Sigmoid colon (tissue), 4 donors: ENCODE measurements around the gene SGTA.

ENCODE experiments used
- CTCF ChIP-seq, 4 experiments: fragments of 450-650 bp in 3 of 4; fragments of 200-600 bp in 1 of 4; IDR thresholded peaks; one replicate each; pipeline ENCODE4 v1.5.1; 2016 to 2019; ENCODE audit warnings: antibody characterized with exemption in 4 of 4, mild to moderate bottlenecking in 3 of 4, moderate library complexity in 2 of 4
- EP300 ChIP-seq, 4 donors: sonication (generic); formaldehyde crosslinking; IDR thresholded peaks; one replicate each; pipeline ENCODE4 v1.6.1; 2017; ENCODE audit warnings: antibody characterized with exemption in 4 of 4
- POLR2A ChIP-seq, 2 donors: fragments of 450-650 bp; IDR thresholded peaks; one replicate each; pipeline ENCODE4 v1.6.1; 2016; ENCODE audit warnings: antibody characterized with exemption in 2 of 2, mild to moderate bottlenecking in 2 of 2, moderate library complexity in 2 of 2
- POLR2AphosphoS5 ChIP-seq, 4 donors: sonication (generic); formaldehyde crosslinking; IDR thresholded peaks; one replicate each; pipeline ENCODE4 v1.6.1; 2017; ENCODE audit warnings: antibody characterized with exemption in 4 of 4

- TF ChIP-seq CTCF (IDR thresholded peaks at IDR 0.05): peak in 1 of 4 experiments; percentile 39
- TF ChIP-seq POLR2A (IDR thresholded peaks at IDR 0.05): no peak
- peak in 3 of 4 donors; percentile 55 to 67 (median 64) for TF ChIP-seq POLR2AphosphoS5 (IDR thresholded peaks at IDR 0.05)
- no peak for TF ChIP-seq EP300 (IDR thresholded peaks at IDR 0.05)
These were observed 43.3 kb downstream of the SGTA start, which contains the start of gene SLC39A3 for GRCh38 chr19:2739602-2740313.
